Psoas muscle (tissue), 8 donors: ENCODE measurements around the gene DMGDH. TPM values are rescaled to one million over a fixed set of nuclear protein-coding genes. Genes with fewer than 3 reads are reported as not detected.
A peak's percentile ranks its signal among the peaks of the same experiment; 100 is the strongest.

Experiments used
- ATAC-seq, 4 donors: fragments of 200-7000 bp; cut with Tn5 transposase; one replicate each; pipeline ENCODE4 v1.9.1; 2020; ENCODE audit warnings: moderate library complexity in 3 of 4, mild to moderate bottlenecking in 2 of 4
- DNase-seq, 2 donors: peaks; one replicate each; pipeline ENCODE4 v3.0.0-alpha.2; 2020
- H3K27ac ChIP-seq: fragments of 200-600 bp; one replicate; pipeline ENCODE4 v1.8.0; 2022
- H3K27me3 ChIP-seq, 3 donors: fragments of 200-600 bp in 1 of 3; one replicate each; pipeline versions ENCODE4 v1.6.1 to v1.8.0; 2013 to 2022; ENCODE audit warnings: low read length in 2 of 3, mild to moderate bottlenecking in 2 of 3, moderate library complexity in 1 of 3; ENCODE audit not compliant: insufficient read depth in 3 of 3
- H3K36me3 ChIP-seq, 2 donors: fragments of 200-600 bp in 1 of 2; one replicate each; pipeline versions ENCODE4 v1.6.1 to v1.8.0; 2013 to 2022; ENCODE audit warnings: low read depth in 1 of 2, mild to moderate bottlenecking in 1 of 2, moderate library complexity in 1 of 2; ENCODE audit not compliant: insufficient read depth in 1 of 2
- H3K4me1 ChIP-seq: fragments of 200-600 bp; one replicate; pipeline ENCODE4 v1.8.0; 2022
- H3K4me3 ChIP-seq: fragments of 200-600 bp; one replicate; pipeline ENCODE4 v1.8.0; 2022; ENCODE audit warnings: mild to moderate bottlenecking
- H3K9me3 ChIP-seq: fragments of 200-600 bp; one replicate; pipeline ENCODE4 v1.8.0; 2022
- WGBS, 3 donors: extraction: QIAGEN DNeasy Blood & Tissue Kit; methylation state at CpG; one replicate each; pipeline versions ENCODE4 v1.1.6 to v1.1.7; 2013; 5-methylcytosine and 5-hydroxymethylcytosine counted together
- intact Hi-C, 2 donors: fragments of 100-400 bp; cut with DNase I; formaldehyde crosslinking; loops; one replicate each; pipeline versions ENCODE4 v1.11.0 to v1.14.2; 2022
- polyA plus RNA-seq, 3 donors: library from polyadenylated mRNA; stranded (reverse); fragments of 200-250 nt; gene quantifications; one replicate each; pipeline ENCODE4 v1.2.3, GENCODE V29; 2013
- total RNA-seq, 4 donors: library from RNA; stranded (reverse); fragmentation: NEBNext Ultra II Directional in 2 of 4; extraction: Animal tissue kit (Norgen Biotek cat#: 25700) in 2 of 4; gene quantifications; one replicate each; pipeline versions ENCODE4 v1.2.1 to v1.2.4, GENCODE V29; 2021 to 2023
- TF ChIP-seq, protein P1 (sequence below): fragments of 200-600 bp; IDR thresholded peaks from one replicate; pipeline ENCODE4 v1.8.0; 2022; ENCODE audit warnings: antibody characterized with exemption
- donor health status: healthy with polysubstance abuse.
- donor health status: DM: no; HTN: no; CAD: no; lungs with moderate emphysema.
- donor health status: Bipolar disorder and iron deficiency.
- donor health status: healthy.
- donor health status: DM: yes; HTN: yes; CAD: no.
- donor health status: DM: no; HTN: no; CAD: no.
- donor health status: DM: no; HTN: no; CAD: no.
- donor health status: DM: yes; HTN: yes; CAD: no.

Gene DMGDH
- total and polyA plus RNA-seq, 7 donors: 0.16 to 2.8 (median 1.7) TPM

- peak; percentile 21 to 50 for DNase-seq
- WGBS, 3 donors: 42 to 50% (median 44%) methylated on average over 15 of the region's 15 CpGs
Observed at GRCh38 chr5:79109527-79110492, 40.3 kb upstream of the DMGDH start.

DNA sequence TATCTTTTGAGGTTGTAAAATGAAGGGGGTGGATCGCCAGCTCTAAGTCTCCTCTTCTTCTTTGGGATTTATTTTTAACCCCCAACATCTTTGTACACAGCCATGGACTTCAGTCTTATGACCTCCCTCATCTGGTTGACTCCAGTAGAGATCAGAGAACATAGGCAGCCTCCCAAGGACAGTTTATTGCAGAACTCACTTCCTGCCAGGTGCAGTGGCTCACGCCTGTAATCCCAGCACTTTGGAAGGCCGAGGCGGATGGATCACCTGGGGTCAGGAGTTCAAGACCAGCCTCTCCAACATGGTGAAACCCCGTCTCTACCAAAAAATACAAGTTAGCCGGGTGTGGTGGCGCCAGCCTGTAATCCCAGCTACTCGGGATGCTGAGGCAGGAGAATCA lies 39.3 kb upstream of the DMGDH start:
- DNase-seq: no peak
- H3K27ac ChIP-seq: no peak overlapping the region
- H3K27me3 ChIP-seq: peaks cover 0 to 37% (median 12%) of the 10 kb centered on the region in 3 donors
- intact Hi-C loops: loop anchor here in 1 of 2 donors (5.0 kb wide), 1 partner anchor 46 kb away; no protein-coding TSS in a partner anchor
- no peak for ATAC-seq
- H3K36me3 ChIP-seq: no peaks in the 10 kb centered on the region
- 75 to 77% (median 76%) methylated on average over 8 of the region's 8 CpGs for WGBS, 3 donors
- no peaks in the 10 kb centered on the region for H3K9me3 ChIP-seq
- TF ChIP-seq, protein P1, sequence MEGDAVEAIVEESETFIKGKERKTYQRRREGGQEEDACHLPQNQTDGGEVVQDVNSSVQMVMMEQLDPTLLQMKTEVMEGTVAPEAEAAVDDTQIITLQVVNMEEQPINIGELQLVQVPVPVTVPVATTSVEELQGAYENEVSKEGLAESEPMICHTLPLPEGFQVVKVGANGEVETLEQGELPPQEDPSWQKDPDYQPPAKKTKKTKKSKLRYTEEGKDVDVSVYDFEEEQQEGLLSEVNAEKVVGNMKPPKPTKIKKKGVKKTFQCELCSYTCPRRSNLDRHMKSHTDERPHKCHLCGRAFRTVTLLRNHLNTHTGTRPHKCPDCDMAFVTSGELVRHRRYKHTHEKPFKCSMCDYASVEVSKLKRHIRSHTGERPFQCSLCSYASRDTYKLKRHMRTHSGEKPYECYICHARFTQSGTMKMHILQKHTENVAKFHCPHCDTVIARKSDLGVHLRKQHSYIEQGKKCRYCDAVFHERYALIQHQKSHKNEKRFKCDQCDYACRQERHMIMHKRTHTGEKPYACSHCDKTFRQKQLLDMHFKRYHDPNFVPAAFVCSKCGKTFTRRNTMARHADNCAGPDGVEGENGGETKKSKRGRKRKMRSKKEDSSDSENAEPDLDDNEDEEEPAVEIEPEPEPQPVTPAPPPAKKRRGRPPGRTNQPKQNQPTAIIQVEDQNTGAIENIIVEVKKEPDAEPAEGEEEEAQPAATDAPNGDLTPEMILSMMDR: no peak
- no peak overlapping the region for H3K4me3 ChIP-seq
- H3K4me1 ChIP-seq: no peaks in the 10 kb centered on the region

More at GRCh38 chr5:79109527-79110492, 40.3 kb upstream of the DMGDH start:
- peak in 3 of 4 donors; percentile 66 to 75 (median 68) for ATAC-seq
- intact Hi-C loops: loop anchor here in 1 of 2 donors (5.0 kb wide), 1 partner anchor 48 kb away; no protein-coding TSS in a partner anchor
- Histone ChIP-seq H3K36me3 (no peaks in the 10 kb centered on the region), H3K27ac (no peak overlapping the region), H3K9me3 (no peaks in the 10 kb centered on the region), H3K4me1 (no peaks in the 10 kb centered on the region), H3K27me3 (peaks cover 0 to 37% (median 12%) of the 10 kb centered on the region in 3 donors), H3K4me3 (no peak overlapping the region)
- TF ChIP-seq, protein P1: peak; percentile 36

DNA sequence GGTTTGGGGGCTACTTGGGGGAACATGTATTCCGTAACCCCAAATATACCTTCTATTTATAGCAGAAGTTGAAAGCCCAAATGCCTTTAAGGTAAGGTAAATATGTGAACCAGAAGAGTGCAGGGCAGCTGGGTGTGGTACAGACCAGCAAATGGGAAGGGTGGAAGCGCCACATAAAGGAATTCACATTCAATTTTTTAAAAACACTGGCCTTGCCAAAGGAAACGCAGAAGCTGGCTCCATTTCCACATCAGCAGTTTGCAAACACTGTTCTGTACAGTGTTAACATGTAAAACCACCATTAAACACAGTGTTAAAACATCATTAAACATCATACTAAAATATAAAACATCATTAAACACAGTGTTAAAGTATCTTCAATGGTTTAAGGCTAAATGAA lies 38.6 kb upstream of the DMGDH start:
- no peak overlapping the region for H3K27ac ChIP-seq
- H3K27me3 ChIP-seq: peaks cover 0 to 36% (median 12%) of the 10 kb centered on the region in 3 donors
- no peak overlapping the region for H3K4me3 ChIP-seq

GRCh38 chr5:79107020-79107796 lies 37.7 kb upstream of the DMGDH start:
- TF ChIP-seq, protein P1: no peak
- Histone ChIP-seq H3K27ac (no peak overlapping the region), H3K27me3 (peaks cover 0 to 27% (median 9%) of the 10 kb centered on the region in 3 donors), H3K36me3 (no peaks in the 10 kb centered on the region), H3K4me1 (no peaks in the 10 kb centered on the region), H3K9me3 (no peaks in the 10 kb centered on the region), H3K4me3 (no peak overlapping the region)
- DNase-seq: no peak
- 65 to 76% (median 72%) methylated on average over 7 of the region's 7 CpGs for WGBS, 3 donors
- intact Hi-C loops: loop anchor here in 1 of 2 donors (5.0 kb wide), 1 partner anchor 45 kb away; no protein-coding TSS in a partner anchor
- ATAC-seq: no peak

More for the DNA sequence above, 38.6 kb upstream of the DMGDH start:
- no peaks in the 10 kb centered on the region for H3K4me1 ChIP-seq
- no peaks in the 10 kb centered on the region for H3K36me3 ChIP-seq
- TF ChIP-seq, protein P1: no peak
- WGBS, 3 donors: 59 to 68% (median 67%) methylated on average over 3 of the region's 3 CpGs
- DNase-seq: no peak
- H3K9me3 ChIP-seq: no peaks in the 10 kb centered on the region
- intact Hi-C loops: loop anchor here in 1 of 2 donors (5.0 kb wide), 1 partner anchor 46 kb away; no protein-coding TSS in a partner anchor
- ATAC-seq: no peak
